Right lobe of liver (tissue), 6 donors: ENCODE data around the gene SLC16A12. TPM values are rescaled to one million over a fixed set of nuclear protein-coding genes. Genes with fewer than 3 reads are reported as not detected.
A peak's percentile ranks its signal among the peaks of the same experiment; 100 is the strongest.

Experiments used
- ATAC-seq, 4 donors: fragments of 200-7000 bp; cut with Tn5 transposase; one replicate each; pipeline ENCODE4 v1.9.1; 2020; ENCODE audit warnings: mild to moderate bottlenecking in 4 of 4, moderate library complexity in 4 of 4
- DNase-seq, 3 donors: peaks; one replicate each; pipeline ENCODE4 v3.0.0-alpha.2; 2020
- H3K27ac ChIP-seq, 3 donors: fragments of 200-600 bp; one replicate each; pipeline ENCODE4 v1.8.0; 2022
- H3K27me3 ChIP-seq, 2 donors: fragments of 200-600 bp; one replicate each; pipeline ENCODE4 v1.8.0; 2022
- H3K36me3 ChIP-seq, 4 donors: fragments of 200-600 bp; sonication (generic) in 1 of 4; one replicate each; pipeline versions ENCODE4 v1.5.1 to v1.8.0; 2017 to 2022; ENCODE audit warnings: control low read depth in 1 of 4
- H3K4me1 ChIP-seq, 4 donors: fragments of 200-600 bp; sonication (generic) in 1 of 4; one replicate each; pipeline versions ENCODE4 v1.5.1 to v1.8.0; 2017 to 2022; ENCODE audit warnings: control low read depth in 1 of 4
- H3K4me3 ChIP-seq, 3 donors: fragments of 200-600 bp; one replicate each; pipeline ENCODE4 v1.8.0; 2022
- H3K9me3 ChIP-seq, 4 donors: fragments of 200-600 bp; sonication (generic) in 1 of 4; one replicate each; pipeline versions ENCODE4 v1.5.1 to v1.8.0; 2017 to 2022; ENCODE audit warnings: control low read depth in 1 of 4
- CTCF ChIP-seq, 4 donors: fragments of 200-600 bp in 3 of 4; fragments of 450-650 bp in 1 of 4; IDR thresholded peaks; one replicate each; pipeline versions ENCODE4 v1.5.1 to v1.8.0; 2016 to 2022; ENCODE audit warnings: antibody characterized with exemption in 4 of 4, mild to moderate bottlenecking in 2 of 4
- POLR2A ChIP-seq: fragments of 450-650 bp; IDR thresholded peaks from one replicate; pipeline ENCODE4 v1.6.1; 2017; ENCODE audit warnings: antibody characterized with exemption, mild to moderate bottlenecking
- WGBS: methylation state at CpG from one replicate; pipeline ENCODE4 v1.1.6; 2018; ENCODE audit warnings: low coverage, low lambda C conversion rate; ENCODE audit not compliant: insufficient coverage; ENCODE audit errors: missing lambda C conversion rate; 5-methylcytosine and 5-hydroxymethylcytosine counted together
- intact Hi-C, 2 donors: fragments of 100-400 bp; cut with DNase I; formaldehyde crosslinking; loops; one replicate each; pipeline versions ENCODE4 v1.11.2 to v1.14.1; 2022
- total RNA-seq, 6 experiments: library from RNA; depleted of rRNA in 2 of 6; stranded (reverse); fragments of >200 nt in 2 of 6; fragmentation: NEBNext Ultra II Directional in 3 of 6; extraction: Animal tissue kit (Norgen Biotek cat#: 25700) in 3 of 6; gene quantifications; one replicate each; pipeline versions ENCODE4 v1.1.0 to v1.2.4, GENCODE V29; 2016 to 2023
- donor health status: DM: no; HTN: yes; CAD: no.
- donor health status: DM: no; HTN: no; CAD: no.
- donor health status: DM: no; HTN: no; CAD: no.
- donor health status: DM: no; HTN: yes; CAD: no.
- donor health status: DM: no; HTN: yes; CAD: no.

Gene SLC16A12
- total RNA-seq, 6 experiments from 2014 or later = 0.20 to 6.1 (median 0.80) TPM

GRCh38 chr10:89576696-89577095 is 41.3 kb upstream of the SLC16A12 start:
- intact Hi-C loops = no loop called here
- 74% methylated on average over 2 of the region's 2 CpGs for WGBS
- no peak for ATAC-seq
- DNase-seq = no peak
- Histone ChIP-seq H3K27ac (no peak overlapping the region), H3K27me3 (no peaks in the 10 kb centered on the region), H3K9me3 (no peaks in the 10 kb centered on the region), H3K36me3 (no peaks in the 10 kb centered on the region), H3K4me3 (no peak overlapping the region), H3K4me1 (peaks cover 0 to 15% (median 0%) of the 10 kb centered on the region in 4 donors)
- no peak for TF ChIP-seq CTCF (IDR thresholded peaks at IDR 0.05)
- TF ChIP-seq POLR2A = no peak

- TF ChIP-seq POLR2A (no peak), CTCF (IDR thresholded peaks at IDR 0.05) (no peak)
- Histone ChIP-seq H3K9me3 (no peaks in the 10 kb centered on the region), H3K4me1 (peaks cover 0 to 15% (median 0%) of the 10 kb centered on the region in 4 donors), H3K27me3 (no peaks in the 10 kb centered on the region), H3K36me3 (no peaks in the 10 kb centered on the region), H3K4me3 (no peak overlapping the region), H3K27ac (no peak overlapping the region)
- intact Hi-C loops = no loop called here
- peak in 1 of 4 donors; percentile 35 for ATAC-seq
- no peak for DNase-seq
- WGBS = 57% methylated on average over 3 of the region's 3 CpGs
Observed at GRCh38 chr10:89576022-89576421, 40.6 kb upstream of the SLC16A12 start.

- Histone ChIP-seq H3K4me1 (peaks cover 0 to 15% (median 0%) of the 10 kb centered on the region in 4 donors), H3K9me3 (no peaks in the 10 kb centered on the region), H3K4me3 (no peak overlapping the region), H3K27ac (no peak overlapping the region), H3K36me3 (no peaks in the 10 kb centered on the region), H3K27me3 (no peaks in the 10 kb centered on the region)
- no peak for DNase-seq
- ATAC-seq = no peak
- TF ChIP-seq POLR2A (no peak), CTCF (IDR thresholded peaks at IDR 0.05) (no peak)
- intact Hi-C loops = no loop called here
Observed at GRCh38 chr10:89575031-89575430, 39.6 kb upstream of the SLC16A12 start.

GRCh38 chr10:89574368-89574767 is 39.0 kb upstream of the SLC16A12 start:
- Histone ChIP-seq H3K36me3 (no peaks in the 10 kb centered on the region), H3K4me3 (no peak overlapping the region), H3K27me3 (no peaks in the 10 kb centered on the region), H3K4me1 (peaks cover 0 to 15% (median 0%) of the 10 kb centered on the region in 4 donors), H3K9me3 (no peaks in the 10 kb centered on the region), H3K27ac (no peak overlapping the region)
- TF ChIP-seq POLR2A (no peak), CTCF (IDR thresholded peaks at IDR 0.05) (no peak)
- intact Hi-C loops = no loop called here
- DNase-seq (no peak), ATAC-seq (peak; percentile 33 to 79 (median 48))
- 13% methylated on average over 1 of the region's 1 CpG for WGBS
